ENCODE measurements around the gene PYGO1. TPM values are rescaled to one million over a fixed set of nuclear protein-coding genes. Genes with fewer than 3 reads are reported as not detected.

Gene PYGO1
- total RNA-seq, 1 donor from 2014 or later, result 0.02 TPM

- TF ChIP-seq CTCF (IDR thresholded peaks at IDR 0.05), result no peak
- ChIA-PET POLR2A (no interaction called here), CTCF (no interaction called here)
- Mint-ChIP-seq H3K36me3 (ENCODE audit: low read depth) (no peaks in the 10 kb centered on the region), H3K9me3 (peaks cover 6% of the 10 kb centered on the region), H3K4me1 (no peaks in the 10 kb centered on the region), H3K27ac (no peak overlapping the region), H3K4me3 (no peak overlapping the region), H3K27me3 (peaks cover 28% of the 10 kb centered on the region)
- intact Hi-C loops (cut with micrococcal nuclease), result no loop called here
- DNase-seq (no peak), ATAC-seq (ENCODE audit: low read depth) (no peak)
Observed at GRCh38 chr15:55522742-55523450, 65.2 kb downstream of the PYGO1 start.

- TF ChIP-seq CTCF (IDR thresholded peaks at IDR 0.05), result no peak
- no peak overlapping the region for H3K4me3 Mint-ChIP-seq
- no peaks in the 10 kb centered on the region for H3K36me3 Mint-ChIP-seq (ENCODE audit: low read depth)
- ATAC-seq (ENCODE audit: low read depth), result no peak
- intact Hi-C loops (cut with micrococcal nuclease), result no loop called here
- ChIA-PET CTCF (no interaction called here), POLR2A (no interaction called here)
- H3K27ac Mint-ChIP-seq, result no peak overlapping the region
- no peaks in the 10 kb centered on the region for H3K4me1 Mint-ChIP-seq
- DNase-seq, result no peak
- peaks cover 4% of the 10 kb centered on the region for H3K9me3 Mint-ChIP-seq
- H3K27me3 Mint-ChIP-seq, result peaks cover 11% of the 10 kb centered on the region
Observed at GRCh38 chr15:55518641-55519040, 69.5 kb downstream of the PYGO1 start.

- DNase-seq, result no peak
- TF ChIP-seq CTCF (IDR thresholded peaks at IDR 0.05), result no peak
- Mint-ChIP-seq H3K27ac (no peak overlapping the region), H3K4me3 (no peak overlapping the region), H3K36me3 (ENCODE audit: low read depth) (no peaks in the 10 kb centered on the region), H3K4me1 (no peaks in the 10 kb centered on the region), H3K27me3 (peaks cover 8% of the 10 kb centered on the region), H3K9me3 (peaks cover 4% of the 10 kb centered on the region)
- POLR2A ChIA-PET, result no interaction called here
- intact Hi-C loops (cut with micrococcal nuclease), result no loop called here
- no peak for ATAC-seq (ENCODE audit: low read depth)
- CTCF ChIA-PET, result interaction anchor here (0.9 to 1.1 kb wide), 2 partner anchors 8 to 32 kb away, joined by 3 to 4 read pairs; no protein-coding TSS in a partner anchor
Observed at GRCh38 chr15:55518009-55518408, 70.1 kb downstream of the PYGO1 start.

- Mint-ChIP-seq H3K4me1 (no peaks in the 10 kb centered on the region), H3K36me3 (ENCODE audit: low read depth) (no peaks in the 10 kb centered on the region), H3K27me3 (peaks cover 4% of the 10 kb centered on the region), H3K27ac (no peak overlapping the region), H3K4me3 (no peak overlapping the region), H3K9me3 (peaks cover 4% of the 10 kb centered on the region)
- TF ChIP-seq CTCF (IDR thresholded peaks at IDR 0.05), result no peak
- POLR2A ChIA-PET, result no interaction called here
- intact Hi-C loops (cut with micrococcal nuclease), result no loop called here
- CTCF ChIA-PET, result no interaction called here
- DNase-seq (no peak), ATAC-seq (ENCODE audit: low read depth) (no peak)
Observed at GRCh38 chr15:55515991-55516776, 72.0 kb downstream of the PYGO1 start.

- Mint-ChIP-seq H3K27ac (no peak overlapping the region), H3K9me3 (no peaks in the 10 kb centered on the region), H3K4me3 (no peak overlapping the region), H3K27me3 (peaks cover 4% of the 10 kb centered on the region), H3K36me3 (ENCODE audit: low read depth) (no peaks in the 10 kb centered on the region), H3K4me1 (no peaks in the 10 kb centered on the region)
- DNase-seq (no peak), ATAC-seq (ENCODE audit: low read depth) (no peak)
- ChIA-PET CTCF (no interaction called here), POLR2A (no interaction called here)
- intact Hi-C loops (cut with micrococcal nuclease), result no loop called here
- no peak for TF ChIP-seq CTCF (IDR thresholded peaks at IDR 0.05)
Observed at GRCh38 chr15:55515491-55515890, 72.7 kb downstream of the PYGO1 start.
